ENCODE measurements around the gene CALD1.

CALD1 gene

GRCh38 chr7:134894928-134895327 lies 115.5 kb downstream of the CALD1 start (continued):
- TF ChIP-seq ZNF26 (tag by site-specific recombination; IDR thresholded peaks at IDR 0.05) (no peak), ZNF768 (tag by site-specific recombination; IDR thresholded peaks at IDR 0.05) (no peak), ZNF280C (tag by site-specific recombination; IDR thresholded peaks at IDR 0.05) (no peak), OVOL3 (tag by site-specific recombination; IDR thresholded peaks at IDR 0.05) (no peak), ZNF529 (tag by site-specific recombination; IDR thresholded peaks at IDR 0.05; ENCODE audit: insufficient replicate concordance) (peak; percentile 55), MZF1 (tag by site-specific recombination; IDR thresholded peaks at IDR 0.05; ENCODE audit: borderline replicate concordance) (peak; percentile 48; the same call in 1 of the 2 replicates), ZNF621 (tag by site-specific recombination; IDR thresholded peaks at IDR 0.05) (no peak), PRDM1 (tag by site-specific recombination; IDR thresholded peaks at IDR 0.05) (no peak), TCF7L2 (IDR thresholded peaks at IDR 0.05; ENCODE audit: borderline replicate concordance, low read depth, low read length) (no peak), ZNF560 (tag by site-specific recombination; IDR thresholded peaks at IDR 0.05; ENCODE audit: borderline replicate concordance) (no peak), ZNF48 (tag by site-specific recombination; IDR thresholded peaks at IDR 0.05) (no peak), ZBTB20 (tag by site-specific recombination; IDR thresholded peaks at IDR 0.05) (no peak), ZNF155 (tag by site-specific recombination; IDR thresholded peaks at IDR 0.05) (no peak), SETDB1 (IDR thresholded peaks at IDR 0.05; ENCODE audit: insufficient read length, low read length) (no peak), AEBP2 (tag by site-specific recombination; IDR thresholded peaks at IDR 0.05; ENCODE audit: borderline replicate concordance) (0 out of 2 replicates have a peak, but pooled peaks have one; percentile 90), ZNF416 (tag by site-specific recombination; IDR thresholded peaks at IDR 0.05) (no peak), ZNF707 (tag by site-specific recombination; IDR thresholded peaks at IDR 0.05) (no peak), ZNF776 (tag by site-specific recombination; IDR thresholded peaks at IDR 0.05; ENCODE audit: borderline replicate concordance) (no peak), RBAK (tag by site-specific recombination; IDR thresholded peaks at IDR 0.05) (peak; percentile 57; the same call in 1 of the 2 replicates), KLF16 (tag by site-specific recombination; IDR thresholded peaks at IDR 0.05) (no peak), OSR2 (tag by site-specific recombination; IDR thresholded peaks at IDR 0.05) (no peak), ZNF112 (tag by site-specific recombination; IDR thresholded peaks at IDR 0.05) (no peak), ZNF10 (tag by site-specific recombination; IDR thresholded peaks at IDR 0.05) (no peak), PBX3 (CRISPR knock-in tag; IDR thresholded peaks at IDR 0.05) (no peak), GLIS1 (tag by site-specific recombination; IDR thresholded peaks at IDR 0.05) (no peak), ZNF391 (tag by site-specific recombination; IDR thresholded peaks at IDR 0.05; ENCODE audit: borderline replicate concordance, low read depth) (no peak), BCL6B (tag by site-specific recombination; IDR thresholded peaks at IDR 0.05) (no peak), ZBTB48 (tag by site-specific recombination; IDR thresholded peaks at IDR 0.05) (no peak), ATF2 (tag by site-specific recombination; IDR thresholded peaks at IDR 0.05; ENCODE audit: low read depth) (no peak), ZNF530 (tag by site-specific recombination; IDR thresholded peaks at IDR 0.05; ENCODE audit: low read depth) (peak; percentile 83; the same call in 1 of the 2 replicates)

All from HEK293 (cell line).